ENCODE results near the gene RIMKLA. TPM values are rescaled to one million over a fixed set of nuclear protein-coding genes. Genes with fewer than 3 reads are reported as not detected.

The RIMKLA gene
- total and polyA plus RNA-seq, 2 donors (not counting 3 experiments of a cell fraction or from before 2014, with no cell fraction given) = 0.01 TPM; not detected in 1

- peak; percentile 98 for FAIRE-seq
- Histone ChIP-seq H2AFZ (ENCODE audit: low read depth, low read length) (peak within 1 kb of the TSS; percentile 92), H4K20me1 (replicated peaks; ENCODE audit: control insufficient read depth, extremely low read depth, insufficient read depth, low read length) (no peaks in the 10 kb centered on the region), H3K4me2 (ENCODE audit: insufficient read depth, low read length) (peak within 1 kb of the TSS; percentile 90), H3K36me3 (ENCODE audit: control insufficient read depth in 2 of 2, extremely low read depth in 1 of 2, insufficient read depth in 2 of 2, low read length in 2 of 2) (no peaks in the 10 kb centered on the region), H3K9me3 (replicated peaks; ENCODE audit: control insufficient read depth, insufficient read depth, low read length) (no peaks in the 10 kb centered on the region), H3K9me1 (replicated peaks; ENCODE audit: control insufficient read depth, extremely low read depth, insufficient read depth, low read length) (no peaks in the 10 kb centered on the region), H3K27me3 (ENCODE audit: control insufficient read depth in 2 of 2, insufficient read depth in 2 of 2, low read length in 2 of 2) (peaks cover under 1 to 3% of the 10 kb centered on the region in 2 experiments), H3K27ac (ENCODE audit: insufficient read depth, low read depth, low read length) (peak within 1 kb of the TSS; percentile 24), H3K9ac (replicated peaks; ENCODE audit: extremely low read depth, insufficient read depth, low read length) (peak within 1 kb of the TSS; percentile 50), H3K79me2 (ENCODE audit: control insufficient read depth, insufficient read depth, low read length) (no peaks in the 10 kb centered on the region), H3K4me3 (replicated peaks in 1 of 3; ENCODE audit: insufficient read depth in 1 of 3, low read depth in 1 of 3, low read length in 3 of 3) (peak within 1 kb of the TSS; percentile 57 to 79 (median 67)), H3K4me1 (ENCODE audit: control insufficient read depth, extremely low read depth, insufficient read depth, low read length) (peaks cover 7% of the 10 kb centered on the region)
- TF ChIP-seq POLR2A (IDR thresholded peaks at IDR 0.05; ENCODE audit: low read depth, low read length) (no peak), GATA2 (IDR thresholded peaks at IDR 0.05; ENCODE audit: insufficient read depth, insufficient read length, low read depth, low read length) (no peak), EZH2 (IDR thresholded peaks at IDR 0.05; ENCODE audit: borderline replicate concordance, low read depth, low read length, severe bottlenecking) (no peak), MYC (IDR thresholded peaks at IDR 0.05; ENCODE audit: low read depth, low read length) (no peak), FOS (IDR thresholded peaks at IDR 0.05; ENCODE audit: borderline replicate concordance, insufficient read depth, low read length) (no peak), MAX (IDR thresholded peaks at IDR 0.05; ENCODE audit: insufficient read depth, insufficient read length) (peak; percentile 14), POLR2AphosphoS5 (IDR thresholded peaks at IDR 0.05; ENCODE audit: insufficient read depth, low read depth, low read length) (peak; percentile 54), JUN (IDR thresholded peaks at IDR 0.05; ENCODE audit: borderline replicate concordance, insufficient read depth, insufficient read length, low read depth) (no peak), CTCF (IDR thresholded peaks at IDR 0.05; ENCODE audit: extremely low read depth in 1 of 2, insufficient read depth in 1 of 2, low read depth in 1 of 2, low read length in 2 of 2) (no peak)
- intact Hi-C loops (cut with micrococcal nuclease) = loop anchor here (1.0 to 2.0 kb wide), 5 partner anchors 58 to 290 kb away; partner anchors contain the start of genes FOXJ3, PPIH and RIMKLA
- dilution Hi-C loops (cut with MboI; ENCODE audit: extremely low pct_ligation_motif_present, low sequenced_read_pairs) = no loop called here
- peak; percentile 99 for DNase-seq (ENCODE audit: low read depth, low spot score)
- ChIA-PET POLR2A (no interaction called here), CTCF (interaction anchor here (0.8 to 1.5 kb wide), 4 partner anchors 11 to 290 kb away, joined by 3 to 4 read pairs (median 4); no protein-coding TSS in a partner anchor)
- BruUV-seq (replicated peaks) = no TSS peak
These were observed 82.5 kb downstream of the RIMKLA start, which contains the start of gene CCDC30 for GRCh38 chr1:42462828-42463763. Gene CCDC30, plus strand, starts transcription at chr1:42463286. Its CDS starts 17,266 bp downstream, at chr1:42480552.
